T-helper 22 cell (primary cell): ENCODE data around the gene FNDC3B.

Experiments used
- DNase-seq: peaks from one replicate; pipeline ENCODE4 v3.0.0-alpha.2; 2020; ENCODE audit warnings: low read depth

The FNDC3B gene

GRCh38 chr3:172054115-172054764, 14.9 kb downstream of the FNDC3B start:
- DNase-seq: no peak

- no peak for DNase-seq
These were observed 17.0 kb downstream of the FNDC3B start for GRCh38 chr3:172056416-172056815.

GRCh38 chr3:172057059-172057458, 17.7 kb downstream of the FNDC3B start:
- no peak for DNase-seq

- no peak for DNase-seq
These were observed 18.4 kb downstream of the FNDC3B start for GRCh38 chr3:172057624-172058327.

- DNase-seq: no peak
These were observed 20.2 kb downstream of the FNDC3B start for GRCh38 chr3:172059532-172059931.

- DNase-seq: no peak
These were observed 20.9 kb downstream of the FNDC3B start for GRCh38 chr3:172060234-172060633.

- no peak for DNase-seq
These were observed 22.4 kb downstream of the FNDC3B start for GRCh38 chr3:172061724-172062184.

GRCh38 chr3:172062761-172063160, 23.4 kb downstream of the FNDC3B start:
- DNase-seq: no peak

GRCh38 chr3:172063456-172064432, 24.4 kb downstream of the FNDC3B start:
- DNase-seq: no peak

GRCh38 chr3:172065527-172065926, 26.1 kb downstream of the FNDC3B start:
- no peak for DNase-seq

GRCh38 chr3:172065967-172066762, 26.8 kb downstream of the FNDC3B start:
- no peak for DNase-seq

GRCh38 chr3:172066880-172067796, 27.8 kb downstream of the FNDC3B start:
- DNase-seq: no peak

GRCh38 chr3:172067837-172068440, 28.6 kb downstream of the FNDC3B start:
- no peak for DNase-seq

- DNase-seq: no peak
These were observed 29.6 kb downstream of the FNDC3B start for GRCh38 chr3:172068977-172069376.

GRCh38 chr3:172069478-172069877, 30.1 kb downstream of the FNDC3B start:
- DNase-seq: no peak

GRCh38 chr3:172070269-172070668, 30.9 kb downstream of the FNDC3B start:
- no peak for DNase-seq

- DNase-seq: no peak
These were observed 31.4 kb downstream of the FNDC3B start for GRCh38 chr3:172070802-172071201.

GRCh38 chr3:172071780-172072330, 32.5 kb downstream of the FNDC3B start:
- DNase-seq: no peak

GRCh38 chr3:172072543-172072942, 33.2 kb downstream of the FNDC3B start:
- DNase-seq: no peak
